CD4-positive, alpha-beta T cell treated with Interleukin-15 for 1 hour (primary cell): ENCODE measurements around the gene YRDC.

Experiments used
- DNase-seq: peaks from one replicate; pipeline ENCODE4 v3.0.0-alpha.2; 2020

Gene YRDC

DNA sequence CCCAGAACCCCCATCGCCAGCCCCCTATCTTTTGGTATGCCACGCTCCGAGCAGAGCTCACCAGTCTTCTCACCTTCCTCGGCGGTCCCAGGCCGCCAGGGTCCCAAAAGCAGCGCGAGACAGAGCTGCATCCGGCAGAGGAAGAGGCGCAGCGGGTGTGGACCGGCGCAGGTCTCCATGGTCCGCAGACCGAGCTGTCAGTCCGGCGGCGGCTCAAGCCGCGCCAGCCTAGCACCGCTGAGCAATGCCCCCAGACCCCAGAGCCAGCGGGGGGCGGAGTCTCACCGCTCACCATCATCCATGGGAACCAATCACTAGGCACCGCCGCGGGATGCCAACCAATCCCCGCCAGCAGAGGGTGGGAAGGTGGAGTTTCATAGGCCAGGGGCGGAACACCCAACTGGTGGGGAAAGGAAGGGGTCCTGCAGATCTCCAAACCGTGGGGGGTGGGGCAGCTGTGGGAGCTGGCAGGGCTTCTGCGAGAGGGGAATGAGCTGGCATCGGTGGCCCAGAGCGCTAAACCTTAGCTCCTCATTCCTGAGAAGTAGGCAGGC, 43.0 kb downstream of the YRDC start, which contains the start of gene EPHA10:
EPHA10 (minus strand) TSS at position 233 of the 554 bp plus-strand sequence; CDS start at position 179, 54 bp downstream.
- DNase-seq, result no peak

DNA sequence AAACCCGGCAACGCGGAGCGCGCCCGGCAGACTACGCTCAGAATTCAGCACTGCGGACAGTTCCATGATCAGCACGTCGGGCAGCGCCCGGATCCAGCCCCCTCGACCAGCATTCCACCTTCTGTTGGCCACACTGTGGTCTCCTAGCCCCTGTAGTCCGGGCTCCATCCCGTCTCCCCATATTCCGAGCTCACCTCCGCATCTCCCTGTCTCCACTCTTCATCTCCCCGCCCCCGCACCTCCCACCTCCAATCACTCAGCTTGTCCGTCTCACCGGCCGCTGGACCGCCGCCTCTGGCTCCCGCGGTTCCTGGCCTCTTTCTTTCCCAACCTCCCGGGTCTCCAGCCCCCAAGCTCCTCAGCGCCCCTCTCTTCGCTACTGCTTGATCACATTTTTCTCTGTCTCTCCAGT, 43.6 kb downstream of the YRDC start:
- DNase-seq, result no peak

DNA sequence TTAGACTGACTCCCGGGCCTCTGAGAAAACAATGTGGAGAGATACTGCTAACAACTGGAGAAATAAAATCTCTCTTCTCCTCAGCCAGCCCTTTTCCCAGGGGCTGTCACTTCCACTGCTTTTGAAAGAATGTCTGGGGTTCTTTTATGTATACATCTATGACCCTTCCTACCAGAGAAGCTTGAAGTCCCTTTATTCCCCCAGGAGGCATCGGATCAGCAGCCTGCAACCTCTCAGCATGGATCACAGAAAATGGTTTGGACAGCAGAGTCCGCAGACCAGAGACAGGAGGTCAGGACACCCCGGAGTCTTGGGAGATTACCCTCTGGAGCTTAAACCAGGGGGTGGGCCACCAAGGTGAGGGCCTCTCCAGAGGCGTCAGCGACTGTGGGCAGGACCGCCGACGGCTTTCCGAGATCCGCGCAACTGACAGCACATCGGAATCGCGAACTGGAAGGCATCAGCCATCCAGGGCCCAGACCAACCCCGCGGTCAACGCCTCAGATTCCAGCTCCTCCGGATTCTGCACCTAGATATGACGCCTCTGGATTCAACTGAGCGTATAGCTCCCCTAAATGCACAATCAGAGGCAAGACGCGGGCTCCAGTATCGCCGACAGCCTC, 44.1 kb downstream of the YRDC start:
- no peak for DNase-seq

- no peak for DNase-seq
Observed at GRCh38 chr1:37762516-37762915, 45.5 kb downstream of the YRDC start.

DNA sequence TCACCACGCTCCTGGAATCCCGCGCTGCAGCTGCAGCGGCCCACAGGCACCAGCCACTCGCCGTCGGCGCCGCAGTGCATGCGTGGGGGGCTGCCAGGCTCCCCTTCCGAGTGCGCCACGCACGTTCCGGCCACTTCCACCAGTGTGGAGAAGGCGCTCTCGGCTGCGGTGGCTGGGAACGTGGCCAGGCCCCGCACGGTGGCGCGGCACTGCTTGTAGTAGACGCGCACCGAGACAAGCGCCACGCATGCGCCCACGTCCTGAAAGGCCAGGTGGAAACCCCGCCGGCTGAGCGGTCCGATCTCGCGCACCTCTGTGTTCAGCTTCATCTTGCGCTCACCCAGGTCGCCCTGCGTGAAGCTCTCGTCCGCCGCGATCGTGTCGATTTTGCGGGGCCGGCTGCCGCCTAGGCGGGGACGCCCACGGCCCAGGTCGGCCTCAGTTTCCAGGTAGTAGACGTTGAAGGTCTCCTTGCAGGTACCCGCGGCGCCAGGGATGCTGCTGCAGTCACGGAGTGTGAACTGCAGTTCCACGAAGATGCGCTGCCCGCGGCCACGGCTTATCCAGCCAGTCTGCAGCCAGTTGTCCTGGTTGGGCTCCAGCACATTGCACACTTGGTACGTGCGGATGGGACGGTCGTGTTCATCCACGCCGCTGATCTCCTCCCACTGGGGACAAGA, 46.5 kb downstream of the YRDC start:
- DNase-seq, result no peak

DNA sequence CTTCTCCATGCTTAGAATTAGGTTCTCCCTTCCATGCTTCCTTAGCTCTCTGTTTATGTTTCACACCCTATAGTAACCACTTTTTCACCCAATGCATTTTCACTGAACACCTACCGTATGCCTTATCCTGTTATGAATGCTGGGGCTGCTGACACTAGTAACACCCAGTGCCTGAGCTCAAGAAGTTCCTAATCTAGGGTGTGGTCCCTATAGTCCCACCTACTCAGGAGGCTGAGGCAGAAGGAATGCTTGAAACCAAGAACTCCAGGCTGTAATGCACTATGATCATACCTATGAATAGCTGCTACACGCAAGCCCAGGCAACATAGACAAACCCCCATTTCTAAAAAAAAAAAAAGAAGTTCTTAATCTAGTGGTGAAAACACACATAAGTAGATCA, 48.6 kb downstream of the YRDC start:
- no peak for DNase-seq

DNA sequence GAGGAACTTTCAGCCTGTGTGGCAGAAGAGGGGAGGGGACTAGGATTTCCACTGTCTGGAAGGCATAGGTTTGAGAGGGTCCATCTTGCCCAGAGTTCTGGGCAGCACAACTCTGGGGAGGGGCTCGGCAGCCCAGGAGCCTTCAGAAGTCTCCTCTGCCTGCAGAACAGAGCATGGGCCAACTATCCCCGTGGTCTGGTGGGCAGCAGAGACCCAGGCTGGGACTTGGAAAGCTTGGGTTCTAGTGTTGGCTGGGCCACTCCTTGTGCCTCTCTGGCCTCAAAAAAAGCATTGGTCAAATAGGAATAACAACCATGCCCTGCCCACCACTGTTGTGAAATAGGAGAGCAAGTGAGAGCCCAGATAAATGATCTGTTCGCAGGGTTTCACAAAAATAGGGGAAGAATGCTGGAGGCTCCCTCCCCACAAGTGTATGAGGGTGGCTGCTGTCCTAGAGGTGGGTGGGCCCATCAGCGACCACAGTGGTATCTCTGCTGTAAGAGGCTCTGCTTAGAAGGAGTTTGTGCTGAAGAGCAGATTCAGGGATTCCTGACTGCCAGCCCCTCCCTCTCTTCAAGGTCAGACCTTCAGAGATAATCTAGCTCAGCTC, 52.0 kb downstream of the YRDC start:
- DNase-seq, result no peak

GRCh38 chr1:37755290-37755689, 52.7 kb downstream of the YRDC start:
- no peak for DNase-seq

- DNase-seq, result no peak
Observed at GRCh38 chr1:37753473-37754321, 54.3 kb downstream of the YRDC start.
